Left hindlimb (tissue), 1 donor: ENCODE data around the gene TMEM203.

Source experiments
- DNase-seq: peaks from one replicate; pipeline ENCODE4 v3.0.0-alpha.2; 2018

Gene TMEM203

GRCh38 chr9:137217276-137218211, 12.1 kb upstream of the TMEM203 start:
- no peak for DNase-seq

- no peak for DNase-seq
These were observed 10.9 kb upstream of the TMEM203 start for GRCh38 chr9:137216188-137216965.

GRCh38 chr9:137215196-137215986, 9.9 kb upstream of the TMEM203 start:
- DNase-seq: no peak

GRCh38 chr9:137214620-137215019, 9.2 kb upstream of the TMEM203 start:
- DNase-seq: no peak

GRCh38 chr9:137213160-137214060, 8.0 kb upstream of the TMEM203 start:
- no peak for DNase-seq

- no peak for DNase-seq
These were observed 7.1 kb upstream of the TMEM203 start for GRCh38 chr9:137212520-137212919.

- DNase-seq: no peak
These were observed 6.1 kb upstream of the TMEM203 start for GRCh38 chr9:137211532-137211931.

- DNase-seq: no peak
These were observed 1.2 kb upstream of the TMEM203 start for GRCh38 chr9:137206602-137207001.

- DNase-seq: no peak
These were observed 720 bp downstream of the TMEM203 start for GRCh38 chr9:137204731-137205125.

- no peak for DNase-seq
These were observed 2.5 kb downstream of the TMEM203 start for GRCh38 chr9:137202966-137203365.

- DNase-seq: no peak
These were observed 4.1 kb downstream of the TMEM203 start for GRCh38 chr9:137201205-137201868.

GRCh38 chr9:137200311-137201204, 4.9 kb downstream of the TMEM203 start, which contains the start of gene TPRN:
TSS of gene TPRN (minus strand) at chr9:137200741. CDS start at chr9:137200711, 30 bp downstream.
- peak; percentile 98 for DNase-seq

- DNase-seq: no peak
These were observed 5.9 kb downstream of the TMEM203 start for GRCh38 chr9:137199411-137200121.

- DNase-seq: no peak
These were observed 6.6 kb downstream of the TMEM203 start for GRCh38 chr9:137198902-137199283.

- DNase-seq: no peak
These were observed 7.2 kb downstream of the TMEM203 start for GRCh38 chr9:137198051-137198901.

- no peak for DNase-seq
These were observed 9.8 kb downstream of the TMEM203 start for GRCh38 chr9:137195525-137196220.

GRCh38 chr9:137194909-137195308, 10.5 kb downstream of the TMEM203 start:
- DNase-seq: no peak

- no peak for DNase-seq
These were observed 11.1 kb downstream of the TMEM203 start for GRCh38 chr9:137194388-137194787.
